WERI-Rb-1 (cell line): Measurements from ENCODE around the gene TRIL.

Source experiments
- DNase-seq: peaks from one replicate; pipeline ENCODE4 v3.0.0-alpha.2; 2020
- H3K27ac ChIP-seq: fragments of 250-450 bp; sonication (Bioruptor Pico); 2 replicates; pipeline ENCODE4 v1.5.1; 2020; ENCODE audit warnings: mild to moderate bottlenecking, moderate library complexity
- H3K27me3 ChIP-seq: fragments of 250-450 bp; sonication (Bioruptor Pico); 2 replicates; pipeline ENCODE4 v1.5.1; 2021; ENCODE audit warnings: mild to moderate bottlenecking, low read depth, moderate library complexity; ENCODE audit not compliant: insufficient read depth, severe bottlenecking
- H3K36me3 ChIP-seq: fragments of 250-450 bp; sonication (Bioruptor Pico); 2 replicates; pipeline ENCODE4 v1.5.1; 2020; ENCODE audit warnings: mild to moderate bottlenecking, moderate library complexity
- H3K4me3 ChIP-seq: 2 replicates; pipeline ENCODE4 v1.5.1; 2011; ENCODE audit warnings: low read depth, mild to moderate bottlenecking, control low read depth, low read length
- H3K9me3 ChIP-seq: fragments of 250-450 bp; sonication (Bioruptor Pico); 2 replicates; pipeline ENCODE4 v1.5.1; 2021; ENCODE audit warnings: mild to moderate bottlenecking, moderate library complexity; ENCODE audit not compliant: severe bottlenecking
- CTCF ChIP-seq: IDR thresholded peaks from 2 replicates; pipeline ENCODE4 v1.5.1; 2011; ENCODE audit warnings: low read depth, mild to moderate bottlenecking, control low read depth, inconsistent platforms, low read length

The TRIL gene

GRCh38 chr7:28957064-28957750 lies 923 bp downstream of the TRIL start:
- H3K27ac ChIP-seq, result no peak overlapping the region
- peak overlapping the region; percentile 26 for H3K4me3 ChIP-seq
- peak; percentile 31 for DNase-seq
- TF ChIP-seq CTCF, result 0 out of 2 replicates have a peak, but pooled peaks have one; percentile 4
- peaks cover 96% of the 10 kb centered on the region for H3K27me3 ChIP-seq
- no peaks in the 10 kb centered on the region for H3K9me3 ChIP-seq
- H3K36me3 ChIP-seq, result no peaks in the 10 kb centered on the region

DNA sequence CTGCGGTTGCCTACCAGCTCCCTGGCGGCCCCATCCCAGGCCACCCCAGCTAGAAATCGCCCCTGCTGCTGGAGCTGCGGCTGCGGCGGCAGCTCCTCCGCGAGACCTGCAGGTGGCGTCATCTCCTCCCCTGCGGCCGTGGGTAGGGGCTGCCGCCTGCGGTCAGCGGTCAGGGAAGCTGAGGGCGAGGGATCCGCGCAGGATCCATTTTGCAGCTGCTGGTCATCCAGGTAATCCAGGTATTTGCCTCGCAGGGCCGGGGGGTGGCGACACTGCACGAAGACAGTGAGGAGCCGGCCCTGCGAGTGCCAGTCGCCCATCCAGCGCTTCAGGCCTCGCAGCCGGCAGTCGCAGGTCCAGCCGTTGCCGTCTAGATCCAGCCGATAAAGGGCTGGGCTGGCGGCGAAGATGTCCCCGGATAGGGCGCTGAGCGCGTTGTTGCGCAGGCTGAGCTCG lies 1.5 kb downstream of the TRIL start:
- peak overlapping the region; percentile 26 for H3K4me3 ChIP-seq
- H3K27ac ChIP-seq, result no peak overlapping the region
- H3K27me3 ChIP-seq, result peaks cover 99% of the 10 kb centered on the region
- DNase-seq, result peak; percentile 70
- no peaks in the 10 kb centered on the region for H3K36me3 ChIP-seq
- peak; percentile 79 for TF ChIP-seq CTCF
- no peaks in the 10 kb centered on the region for H3K9me3 ChIP-seq

DNA sequence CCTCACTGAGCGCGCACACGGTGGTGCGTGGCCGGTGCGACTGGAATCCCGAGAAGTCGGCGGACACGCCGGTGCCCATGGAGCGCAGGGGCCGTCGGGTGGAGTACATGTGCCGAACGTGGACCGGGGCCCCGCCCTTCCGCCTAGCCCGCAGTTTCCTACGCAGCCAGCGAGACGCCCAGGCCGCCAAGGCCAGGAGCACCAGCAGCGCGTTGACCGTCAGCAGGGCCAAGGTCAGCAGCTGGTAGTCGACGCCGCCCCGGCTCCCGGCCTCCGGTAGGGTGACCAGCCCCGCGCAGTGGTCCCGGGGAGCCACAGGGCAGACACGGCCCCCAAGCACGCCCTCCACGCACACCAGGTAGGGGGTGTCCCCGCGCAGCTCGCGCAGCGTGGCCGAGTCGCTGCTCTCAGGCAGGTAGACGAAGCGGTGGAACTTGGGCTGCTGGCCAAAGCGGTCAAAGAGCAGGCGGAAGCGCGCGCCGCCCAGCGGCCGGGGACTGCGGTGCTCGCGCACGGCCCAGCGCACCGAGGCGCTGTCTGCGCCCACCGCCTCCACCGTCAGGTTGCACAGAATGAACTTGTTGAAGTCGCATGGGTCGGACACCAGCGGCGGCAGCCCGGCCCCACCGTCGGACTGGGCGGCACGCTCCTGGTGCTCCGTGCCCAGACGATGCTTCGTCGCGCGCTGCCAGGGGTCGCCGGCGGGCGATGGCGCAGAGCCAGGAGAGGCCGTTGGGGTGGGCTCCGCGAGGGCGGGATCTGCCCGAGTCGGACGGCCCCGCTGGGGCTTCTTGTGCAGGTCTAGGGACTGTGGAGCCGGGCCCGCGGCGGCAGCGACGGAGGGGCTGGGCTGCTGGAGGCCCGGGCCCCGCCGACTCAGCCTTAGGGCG lies 2.2 kb downstream of the TRIL start:
- Histone ChIP-seq H3K36me3 (no peaks in the 10 kb centered on the region), H3K9me3 (no peaks in the 10 kb centered on the region), H3K27me3 (peaks cover 97% of the 10 kb centered on the region), H3K4me3 (peak overlapping the region; percentile 26), H3K27ac (no peak overlapping the region)
- DNase-seq, result peak; percentile 65
- peak; percentile 94 for TF ChIP-seq CTCF

GRCh38 chr7:28955356-28955717 lies 2.8 kb downstream of the TRIL start:
- Histone ChIP-seq H3K4me3 (no peak overlapping the region), H3K9me3 (no peaks in the 10 kb centered on the region), H3K36me3 (no peaks in the 10 kb centered on the region), H3K27ac (no peak overlapping the region), H3K27me3 (peaks cover 97% of the 10 kb centered on the region)
- no peak for TF ChIP-seq CTCF
- no peak for DNase-seq

DNA sequence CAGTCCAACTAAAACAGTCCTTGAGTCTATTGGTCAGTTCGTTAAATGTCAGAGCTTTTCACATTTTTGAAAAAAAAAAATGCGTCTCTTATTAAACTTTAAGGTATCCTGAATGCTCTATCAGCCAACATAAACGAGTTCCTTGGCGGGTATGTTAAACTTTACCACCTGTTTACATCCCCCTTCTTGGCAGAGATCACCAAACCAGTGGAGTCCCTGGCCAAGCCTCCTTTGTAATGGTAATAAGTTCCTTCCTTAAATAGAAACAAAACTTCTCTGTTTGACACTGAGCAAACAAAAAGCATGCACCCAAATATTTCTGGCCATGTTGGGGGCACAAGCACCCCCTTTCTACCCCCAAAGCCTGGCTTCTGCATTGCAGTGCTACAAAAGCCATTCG lies 3.2 kb downstream of the TRIL start:
- no peaks in the 10 kb centered on the region for H3K36me3 ChIP-seq
- no peak for DNase-seq
- no peak overlapping the region for H3K27ac ChIP-seq
- H3K4me3 ChIP-seq, result no peak overlapping the region
- TF ChIP-seq CTCF, result no peak
- H3K9me3 ChIP-seq, result no peaks in the 10 kb centered on the region
- H3K27me3 ChIP-seq, result peaks cover 96% of the 10 kb centered on the region
